Measurements from ENCODE around the gene DYNLT2B.
"Not testable (repeated sequence)": the region's sequence is repeated elsewhere in the genome, so short reads cannot be mapped to it uniquely, and the experiment has no call there.

The DYNLT2B gene

GRCh38 chr3:196254376-196255283 lies 63.4 kb downstream of the DYNLT2B start:
- no peaks in the 10 kb centered on the region for H3K9me3 ChIP-seq (ENCODE audit: control insufficient read depth, low read length)
- no peak for DNase-seq
- no peaks in the 10 kb centered on the region for H3K27me3 ChIP-seq (replicated peaks; ENCODE audit: control insufficient read depth, insufficient read depth, low read length, poor library complexity, severe bottlenecking)
- H3K4me1 ChIP-seq (ENCODE audit: control insufficient read depth, insufficient read depth, low read length, poor library complexity, severe bottlenecking): no peaks in the 10 kb centered on the region
- no peak overlapping the region for H3K27ac ChIP-seq (ENCODE audit: insufficient read depth, low read length, poor library complexity, severe bottlenecking)
- peaks cover 15% of the 10 kb centered on the region for H3K36me3 ChIP-seq (ENCODE audit: control insufficient read depth, insufficient read depth, low read length)
- no peak overlapping the region for H3K4me3 ChIP-seq (ENCODE audit: insufficient read depth, low read depth, low read length, poor library complexity, severe bottlenecking)

GRCh38 chr3:196251918-196252317 lies 66.1 kb downstream of the DYNLT2B start:
- peaks cover 15% of the 10 kb centered on the region for H3K36me3 ChIP-seq (ENCODE audit: control insufficient read depth, insufficient read depth, low read length)
- DNase-seq: no peak

GRCh38 chr3:196246612-196247308 lies 71.3 kb downstream of the DYNLT2B start:
- Histone ChIP-seq H3K9me3 (ENCODE audit: control insufficient read depth, low read length) (no peaks in the 10 kb centered on the region), H3K27me3 (replicated peaks; ENCODE audit: control insufficient read depth, insufficient read depth, low read length, poor library complexity, severe bottlenecking) (no peaks in the 10 kb centered on the region), H3K36me3 (ENCODE audit: control insufficient read depth, insufficient read depth, low read length) (peaks cover 32% of the 10 kb centered on the region), H3K27ac (ENCODE audit: insufficient read depth, low read length, poor library complexity, severe bottlenecking) (no peak overlapping the region), H3K4me3 (ENCODE audit: insufficient read depth, low read depth, low read length, poor library complexity, severe bottlenecking) (no peak overlapping the region), H3K4me1 (ENCODE audit: control insufficient read depth, insufficient read depth, low read length, poor library complexity, severe bottlenecking) (no peaks in the 10 kb centered on the region)
- DNase-seq: peak in 1 of 3 donors; percentile 4

More at GRCh38 chr3:196251918-196252317, 66.1 kb downstream of the DYNLT2B start:
- Histone ChIP-seq H3K27ac (ENCODE audit: insufficient read depth, low read length, poor library complexity, severe bottlenecking) (no peak overlapping the region), H3K4me3 (ENCODE audit: insufficient read depth, low read depth, low read length, poor library complexity, severe bottlenecking) (no peak overlapping the region), H3K9me3 (ENCODE audit: control insufficient read depth, low read length) (no peaks in the 10 kb centered on the region), H3K4me1 (ENCODE audit: control insufficient read depth, insufficient read depth, low read length, poor library complexity, severe bottlenecking) (no peaks in the 10 kb centered on the region), H3K27me3 (replicated peaks; ENCODE audit: control insufficient read depth, insufficient read depth, low read length, poor library complexity, severe bottlenecking) (no peaks in the 10 kb centered on the region)

DNA sequence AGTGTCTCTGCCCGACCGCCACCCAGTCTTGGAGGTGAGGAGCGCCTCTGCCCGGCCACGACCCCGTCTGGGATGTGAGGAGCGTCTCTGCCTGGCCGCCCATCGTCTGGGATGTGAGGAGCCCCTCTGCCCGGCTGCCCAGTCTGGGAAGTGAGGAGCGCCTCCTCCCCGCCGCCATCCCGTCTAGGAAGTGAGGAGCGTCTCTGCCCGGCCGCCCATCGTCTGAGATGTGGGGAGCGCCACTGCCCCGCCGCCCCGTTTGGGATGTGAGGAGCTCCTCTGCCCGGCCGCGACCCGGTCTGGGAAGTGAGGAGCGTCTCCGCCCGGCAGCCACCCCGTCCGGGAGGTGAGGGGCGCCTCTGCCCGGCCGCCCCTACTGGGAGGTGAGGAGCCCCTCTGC lies 73.9 kb downstream of the DYNLT2B start:
- not testable (repeated sequence) for H3K4me3 ChIP-seq (ENCODE audit: insufficient read depth, low read depth, low read length, poor library complexity, severe bottlenecking); H3K27me3 ChIP-seq (replicated peaks; ENCODE audit: control insufficient read depth, insufficient read depth, low read length, poor library complexity, severe bottlenecking); DNase-seq; H3K4me1 ChIP-seq (ENCODE audit: control insufficient read depth, insufficient read depth, low read length, poor library complexity, severe bottlenecking); H3K9me3 ChIP-seq (ENCODE audit: control insufficient read depth, low read length); H3K27ac ChIP-seq (ENCODE audit: insufficient read depth, low read length, poor library complexity, severe bottlenecking)
- peaks cover 55% of the 10 kb centered on the region for H3K36me3 ChIP-seq (ENCODE audit: control insufficient read depth, insufficient read depth, low read length)

DNA sequence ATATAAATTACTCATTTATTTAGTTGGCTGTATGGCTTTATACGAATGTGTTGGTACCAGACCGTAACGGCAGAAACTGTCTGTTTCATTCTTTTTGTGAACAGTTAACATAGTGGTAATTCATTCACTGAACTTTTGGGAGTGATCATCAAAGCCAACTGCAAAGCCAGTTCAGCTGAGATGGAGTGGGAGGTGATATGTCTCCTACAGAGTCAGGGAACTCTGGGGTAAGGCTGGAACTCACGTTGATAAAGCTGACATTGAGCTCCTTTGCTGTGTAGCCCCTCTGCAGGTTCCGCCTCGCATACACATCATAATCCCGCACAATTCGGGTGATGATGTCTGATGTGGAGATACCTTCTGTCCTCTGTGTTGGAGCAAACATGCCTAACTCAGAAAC lies 76.3 kb downstream of the DYNLT2B start:
- H3K36me3 ChIP-seq (ENCODE audit: control insufficient read depth, insufficient read depth, low read length): peaks cover 62% of the 10 kb centered on the region
- no peak for DNase-seq
- H3K4me1 ChIP-seq (ENCODE audit: control insufficient read depth, insufficient read depth, low read length, poor library complexity, severe bottlenecking): no peaks in the 10 kb centered on the region
- H3K9me3 ChIP-seq (ENCODE audit: control insufficient read depth, low read length): no peaks in the 10 kb centered on the region
- H3K27me3 ChIP-seq (replicated peaks; ENCODE audit: control insufficient read depth, insufficient read depth, low read length, poor library complexity, severe bottlenecking): no peaks in the 10 kb centered on the region
- no peak overlapping the region for H3K4me3 ChIP-seq (ENCODE audit: insufficient read depth, low read depth, low read length, poor library complexity, severe bottlenecking)
- no peak overlapping the region for H3K27ac ChIP-seq (ENCODE audit: insufficient read depth, low read length, poor library complexity, severe bottlenecking)

All from effector memory CD4-positive, alpha-beta T cell (primary cell).